Measurements from ENCODE around the gene LYPD6B. TPM values are rescaled to one million over a fixed set of nuclear protein-coding genes. Genes with fewer than 3 reads are reported as not detected.

The LYPD6B gene
- polyA plus RNA-seq, 1 donor = 1.4 TPM

DNA sequence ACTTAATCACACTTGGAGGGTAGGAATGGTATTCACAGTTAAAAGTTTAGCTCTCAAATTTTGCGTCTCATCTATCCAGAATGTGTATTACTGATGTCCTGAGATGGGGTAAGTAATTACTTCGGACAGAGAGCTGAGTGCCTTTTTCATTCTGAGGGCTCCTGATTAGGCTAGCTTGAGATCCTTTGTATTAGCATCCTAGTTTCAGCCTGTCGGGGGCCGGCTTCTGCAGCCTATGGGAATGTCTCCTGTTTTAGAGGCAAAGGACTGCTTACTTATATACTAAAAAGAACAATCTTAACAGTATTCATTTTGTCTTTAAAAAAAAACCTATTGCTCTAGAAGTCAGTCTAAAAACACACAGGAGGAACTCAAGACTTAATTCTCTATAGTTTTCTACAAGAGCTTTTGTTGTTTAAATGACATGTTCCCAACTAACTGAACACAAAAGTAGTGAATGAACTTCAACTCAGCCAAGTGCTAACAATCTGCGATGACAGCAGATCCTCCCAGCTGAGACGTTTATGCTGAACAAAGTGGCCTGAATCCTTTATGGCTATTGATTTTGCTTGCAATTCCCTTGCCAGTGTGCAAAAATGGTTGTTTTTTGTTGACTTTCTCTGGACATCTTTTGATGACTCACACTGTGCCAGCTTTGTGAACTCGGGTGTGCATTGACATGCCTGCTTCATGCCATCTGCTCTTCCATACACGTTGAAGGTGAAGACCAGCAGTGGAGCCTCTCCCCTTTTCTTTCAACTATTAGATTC is 118.7 kb downstream of the LYPD6B start:
- no peaks in the 10 kb centered on the region for H3K27me3 ChIP-seq (ENCODE audit: control insufficient read depth, insufficient read depth, low read length)
- no peaks in the 10 kb centered on the region for H3K4me1 ChIP-seq (ENCODE audit: control insufficient read depth, insufficient read depth, low read length)
- no peak for DNase-seq
- H3K36me3 ChIP-seq (ENCODE audit: control insufficient read depth, insufficient read depth, low read length) = no peaks in the 10 kb centered on the region
- H3K9me3 ChIP-seq (ENCODE audit: control insufficient read depth, low read depth, low read length) = no peaks in the 10 kb centered on the region
- H3K27ac ChIP-seq (ENCODE audit: low read length) = no peak overlapping the region
- H3K4me3 ChIP-seq (ENCODE audit: low read length) = no peak overlapping the region
- WGBS (ENCODE audit: insufficient coverage, low lambda C conversion rate) = no CpG with 5 or more reads among the region's 8 CpGs

DNA sequence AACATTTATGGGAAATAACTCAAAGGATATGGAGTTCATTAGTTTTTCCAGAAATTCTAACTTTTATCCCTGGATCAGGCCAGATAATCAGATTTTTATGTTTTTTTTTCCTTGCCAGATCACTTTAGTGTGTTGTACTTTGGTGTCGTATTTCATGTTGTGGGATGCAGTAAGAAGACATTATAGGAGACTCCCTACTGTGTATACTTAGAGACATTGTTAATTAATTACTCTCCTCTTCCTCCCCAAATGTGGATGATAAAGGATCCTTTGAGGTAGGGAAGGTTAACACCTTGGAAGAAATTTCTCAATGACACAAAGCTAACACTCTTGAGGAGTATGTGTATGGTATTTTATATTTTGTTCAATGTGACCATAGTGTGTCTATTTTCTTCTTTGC is 120.5 kb downstream of the LYPD6B start:
- Histone ChIP-seq H3K36me3 (ENCODE audit: control insufficient read depth, insufficient read depth, low read length) (no peaks in the 10 kb centered on the region), H3K4me3 (ENCODE audit: low read length) (no peak overlapping the region), H3K9me3 (ENCODE audit: control insufficient read depth, low read depth, low read length) (no peaks in the 10 kb centered on the region), H3K27me3 (ENCODE audit: control insufficient read depth, insufficient read depth, low read length) (no peaks in the 10 kb centered on the region), H3K27ac (ENCODE audit: low read length) (no peak overlapping the region), H3K4me1 (ENCODE audit: control insufficient read depth, insufficient read depth, low read length) (no peaks in the 10 kb centered on the region)
- no peak for DNase-seq
- 100% methylated on average over 1 of the region's 1 CpG for WGBS (ENCODE audit: insufficient coverage, low lambda C conversion rate)

DNA sequence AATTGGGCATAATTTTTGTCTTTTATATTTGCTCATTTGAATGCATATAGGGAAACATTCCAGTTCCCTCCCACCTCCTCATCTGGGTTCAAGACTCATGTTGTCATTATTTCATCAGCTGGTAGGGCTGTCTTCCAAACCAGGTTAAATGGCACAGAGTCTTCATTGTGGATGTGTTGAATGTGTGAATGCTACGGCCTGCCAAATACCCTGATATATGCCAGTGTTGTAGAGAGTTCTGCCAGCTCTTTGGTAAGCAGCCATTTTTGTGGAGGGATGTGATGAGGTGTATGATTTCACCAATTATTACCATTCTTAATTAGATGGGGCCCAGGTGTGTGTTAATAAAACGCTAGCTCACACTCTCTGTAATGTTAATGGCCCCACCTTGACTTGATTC is 121.7 kb downstream of the LYPD6B start:
- Histone ChIP-seq H3K4me1 (ENCODE audit: control insufficient read depth, insufficient read depth, low read length) (no peaks in the 10 kb centered on the region), H3K4me3 (ENCODE audit: low read length) (no peak overlapping the region), H3K36me3 (ENCODE audit: control insufficient read depth, insufficient read depth, low read length) (no peaks in the 10 kb centered on the region), H3K27me3 (ENCODE audit: control insufficient read depth, insufficient read depth, low read length) (no peaks in the 10 kb centered on the region), H3K27ac (ENCODE audit: low read length) (no peak overlapping the region), H3K9me3 (ENCODE audit: control insufficient read depth, low read depth, low read length) (no peaks in the 10 kb centered on the region)
- 50% methylated on average over 1 of the region's 2 CpGs for WGBS (ENCODE audit: insufficient coverage, low lambda C conversion rate)
- no peak for DNase-seq

GRCh38 chr2:149160701-149161217 is 122.3 kb downstream of the LYPD6B start:
- 68% methylated on average over 4 of the region's 8 CpGs for WGBS (ENCODE audit: insufficient coverage, low lambda C conversion rate)
- no peak overlapping the region for H3K27ac ChIP-seq (ENCODE audit: low read length)
- no peak for DNase-seq
- no peaks in the 10 kb centered on the region for H3K36me3 ChIP-seq (ENCODE audit: control insufficient read depth, insufficient read depth, low read length)
- H3K4me1 ChIP-seq (ENCODE audit: control insufficient read depth, insufficient read depth, low read length) = no peaks in the 10 kb centered on the region
- H3K9me3 ChIP-seq (ENCODE audit: control insufficient read depth, low read depth, low read length) = no peaks in the 10 kb centered on the region
- no peak overlapping the region for H3K4me3 ChIP-seq (ENCODE audit: low read length)
- H3K27me3 ChIP-seq (ENCODE audit: control insufficient read depth, insufficient read depth, low read length) = no peaks in the 10 kb centered on the region

- 73% methylated on average over 2 of the region's 5 CpGs for WGBS (ENCODE audit: insufficient coverage, low lambda C conversion rate)
These were observed 123.2 kb downstream of the LYPD6B start for GRCh38 chr2:149161481-149162225.

DNA sequence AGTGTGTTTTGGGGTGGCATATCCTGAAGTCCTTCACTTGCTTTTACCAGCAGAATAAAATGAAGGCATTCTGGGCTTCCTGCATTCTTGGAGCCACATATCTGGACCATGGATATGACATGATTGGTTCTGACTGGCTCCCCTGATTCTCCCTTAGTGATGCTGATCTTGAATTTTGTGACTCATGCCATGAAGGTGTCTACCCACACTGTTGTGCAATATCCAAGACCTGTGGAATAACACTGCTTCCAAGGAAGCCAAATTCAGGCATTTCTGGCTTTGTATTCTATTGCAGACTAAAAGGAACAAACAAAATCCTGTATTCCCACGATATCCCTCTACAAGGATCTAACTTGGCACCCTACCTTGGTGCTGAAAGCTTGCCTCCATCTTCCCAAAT is 125.8 kb downstream of the LYPD6B start:
- Histone ChIP-seq H3K4me3 (ENCODE audit: low read length) (no peak overlapping the region), H3K4me1 (ENCODE audit: control insufficient read depth, insufficient read depth, low read length) (no peaks in the 10 kb centered on the region), H3K9me3 (ENCODE audit: control insufficient read depth, low read depth, low read length) (no peaks in the 10 kb centered on the region), H3K27ac (ENCODE audit: low read length) (no peak overlapping the region), H3K36me3 (ENCODE audit: control insufficient read depth, insufficient read depth, low read length) (no peaks in the 10 kb centered on the region), H3K27me3 (ENCODE audit: control insufficient read depth, insufficient read depth, low read length) (no peaks in the 10 kb centered on the region)
- WGBS (ENCODE audit: insufficient coverage, low lambda C conversion rate) = no CpG with 5 or more reads among the region's 1 CpG
- no peak for DNase-seq

More at GRCh38 chr2:149161481-149162225, 123.2 kb downstream of the LYPD6B start:
- H3K36me3 ChIP-seq (ENCODE audit: control insufficient read depth, insufficient read depth, low read length) = no peaks in the 10 kb centered on the region
- H3K4me1 ChIP-seq (ENCODE audit: control insufficient read depth, insufficient read depth, low read length) = no peaks in the 10 kb centered on the region
- DNase-seq = no peak
- no peak overlapping the region for H3K27ac ChIP-seq (ENCODE audit: low read length)
- no peak overlapping the region for H3K4me3 ChIP-seq (ENCODE audit: low read length)
- no peaks in the 10 kb centered on the region for H3K27me3 ChIP-seq (ENCODE audit: control insufficient read depth, insufficient read depth, low read length)
- no peaks in the 10 kb centered on the region for H3K9me3 ChIP-seq (ENCODE audit: control insufficient read depth, low read depth, low read length)

- no peaks in the 10 kb centered on the region for H3K4me1 ChIP-seq (ENCODE audit: control insufficient read depth, insufficient read depth, low read length)
- no peak overlapping the region for H3K4me3 ChIP-seq (ENCODE audit: low read length)
- no peaks in the 10 kb centered on the region for H3K9me3 ChIP-seq (ENCODE audit: control insufficient read depth, low read depth, low read length)
- no peak overlapping the region for H3K27ac ChIP-seq (ENCODE audit: low read length)
- H3K27me3 ChIP-seq (ENCODE audit: control insufficient read depth, insufficient read depth, low read length) = no peaks in the 10 kb centered on the region
- no peaks in the 10 kb centered on the region for H3K36me3 ChIP-seq (ENCODE audit: control insufficient read depth, insufficient read depth, low read length)
- no peak for DNase-seq
These were observed 126.3 kb downstream of the LYPD6B start for GRCh38 chr2:149164827-149165226.

DNA sequence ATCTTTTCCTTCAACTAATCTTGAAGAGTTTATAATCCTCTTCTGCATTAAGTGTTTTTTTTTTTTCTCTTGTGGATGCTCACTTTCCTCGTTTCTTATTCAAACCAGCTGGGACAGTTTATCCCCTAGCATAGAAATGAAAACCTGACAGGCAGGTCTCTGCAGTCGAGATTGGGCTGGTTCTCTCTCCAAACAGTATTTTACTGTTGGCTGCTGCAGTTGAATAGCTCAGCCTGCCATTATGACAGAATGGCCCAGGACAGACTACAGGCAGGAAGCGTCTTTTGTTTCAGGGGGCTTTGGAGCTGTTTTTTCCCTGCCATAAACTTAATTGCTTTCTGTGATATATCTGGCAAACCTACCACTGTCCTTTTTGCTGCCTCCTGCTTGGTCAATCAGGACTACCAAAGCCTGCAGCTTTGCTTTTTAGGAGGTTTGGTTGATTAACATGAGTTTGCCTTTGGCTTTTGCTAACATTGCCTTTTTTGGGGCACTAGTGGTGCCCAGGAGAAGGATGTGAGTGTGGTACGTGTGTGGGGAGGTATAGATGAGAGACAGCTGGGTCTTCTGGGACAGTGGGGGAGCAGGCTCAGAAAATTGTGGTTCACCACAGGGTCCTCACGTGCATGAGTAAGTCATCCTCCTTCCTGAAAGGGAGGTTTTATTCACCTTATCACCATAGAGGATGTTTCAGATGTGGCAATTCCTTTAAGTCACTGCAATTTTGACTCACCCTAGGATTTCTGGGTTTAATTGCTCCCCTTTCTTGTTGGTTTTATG is 128.7 kb downstream of the LYPD6B start:
- Histone ChIP-seq H3K9me3 (ENCODE audit: control insufficient read depth, low read depth, low read length) (no peaks in the 10 kb centered on the region), H3K4me1 (ENCODE audit: control insufficient read depth, insufficient read depth, low read length) (no peaks in the 10 kb centered on the region), H3K36me3 (ENCODE audit: control insufficient read depth, insufficient read depth, low read length) (no peaks in the 10 kb centered on the region), H3K27me3 (ENCODE audit: control insufficient read depth, insufficient read depth, low read length) (no peaks in the 10 kb centered on the region), H3K4me3 (ENCODE audit: low read length) (no peak overlapping the region), H3K27ac (ENCODE audit: low read length) (no peak overlapping the region)
- WGBS (ENCODE audit: insufficient coverage, low lambda C conversion rate) = 60% methylated on average over 1 of the region's 5 CpGs
- no peak for DNase-seq

DNA sequence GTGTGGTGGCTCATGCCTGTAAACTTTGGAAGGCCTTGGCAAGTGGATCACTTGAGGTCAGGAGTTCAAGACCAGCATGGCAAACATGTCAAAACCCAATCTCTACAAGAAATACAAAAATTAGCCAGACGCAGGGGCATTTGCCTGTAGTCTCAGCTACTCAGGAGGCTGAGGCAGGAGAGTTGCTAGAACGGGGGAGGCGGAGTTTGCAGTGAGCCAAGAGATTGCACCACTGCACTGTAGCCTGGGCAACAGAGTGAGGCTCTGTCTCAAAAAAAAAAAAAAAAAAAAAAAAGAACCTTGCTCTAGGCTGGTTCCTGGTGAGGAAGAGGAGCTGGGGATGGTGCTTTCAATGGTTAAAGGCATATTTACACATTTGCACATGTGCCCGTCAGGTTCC is 129.4 kb downstream of the LYPD6B start:
- no CpG with 5 or more reads among the region's 4 CpGs for WGBS (ENCODE audit: insufficient coverage, low lambda C conversion rate)
- Histone ChIP-seq H3K4me1 (ENCODE audit: control insufficient read depth, insufficient read depth, low read length) (no peaks in the 10 kb centered on the region), H3K36me3 (ENCODE audit: control insufficient read depth, insufficient read depth, low read length) (no peaks in the 10 kb centered on the region), H3K4me3 (ENCODE audit: low read length) (no peak overlapping the region), H3K27ac (ENCODE audit: low read length) (no peak overlapping the region), H3K27me3 (ENCODE audit: control insufficient read depth, insufficient read depth, low read length) (no peaks in the 10 kb centered on the region), H3K9me3 (ENCODE audit: control insufficient read depth, low read depth, low read length) (no peaks in the 10 kb centered on the region)
- DNase-seq = no peak

DNA sequence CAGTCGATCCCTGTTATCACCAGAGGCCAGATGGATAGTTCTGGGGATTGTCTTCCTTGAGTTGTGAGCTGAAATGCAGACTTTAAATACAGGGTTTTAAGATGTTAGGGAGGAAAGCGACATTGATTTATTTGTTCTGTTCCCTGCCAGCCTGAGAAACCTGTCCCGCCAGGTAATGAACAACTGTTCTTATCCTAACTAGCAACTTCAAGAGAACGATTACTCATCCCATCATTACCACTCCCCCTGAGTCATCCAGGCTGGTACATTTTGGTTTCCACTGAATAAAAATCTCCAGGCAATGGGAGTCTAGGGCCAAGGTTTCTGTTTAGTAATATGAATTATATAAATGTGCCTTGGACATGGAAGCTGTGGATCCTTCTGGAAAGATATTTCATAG is 131.2 kb downstream of the LYPD6B start:
- Histone ChIP-seq H3K4me3 (ENCODE audit: low read length) (no peak overlapping the region), H3K4me1 (ENCODE audit: control insufficient read depth, insufficient read depth, low read length) (no peaks in the 10 kb centered on the region), H3K27ac (ENCODE audit: low read length) (no peak overlapping the region), H3K9me3 (ENCODE audit: control insufficient read depth, low read depth, low read length) (no peaks in the 10 kb centered on the region), H3K36me3 (ENCODE audit: control insufficient read depth, insufficient read depth, low read length) (no peaks in the 10 kb centered on the region), H3K27me3 (ENCODE audit: control insufficient read depth, insufficient read depth, low read length) (no peaks in the 10 kb centered on the region)
- WGBS (ENCODE audit: insufficient coverage, low lambda C conversion rate) = no CpG with 5 or more reads among the region's 4 CpGs
- peak; percentile 29 to 61 for DNase-seq
